HG02642 (cell line): ENCODE measurements around the gene MYBPC1.
"Not testable (repeated sequence)": the region's sequence is repeated elsewhere in the genome, so short reads cannot be mapped to it uniquely, and the experiment has no call there.

Experiments
- ATAC-seq: cut with Tn5 transposase; IDR thresholded peaks from one replicate; pipeline ENCODE4 v1.9.1; 2021; ENCODE audit warnings: mild to moderate bottlenecking; ENCODE audit not compliant: unreplicated experiment, poor library complexity

The MYBPC1 gene

GRCh38 chr12:101648195-101648594, 53.4 kb downstream of the MYBPC1 start:
- no peak for ATAC-seq

GRCh38 chr12:101650346-101651117, 55.8 kb downstream of the MYBPC1 start:
- no peak for ATAC-seq

- no peak for ATAC-seq
These were observed 58.3 kb downstream of the MYBPC1 start for GRCh38 chr12:101653030-101653429.

- ATAC-seq = no peak
These were observed 58.7 kb downstream of the MYBPC1 start for GRCh38 chr12:101653503-101653902.

GRCh38 chr12:101654442-101654841, 59.7 kb downstream of the MYBPC1 start:
- no peak for ATAC-seq

- ATAC-seq = no peak
These were observed 60.6 kb downstream of the MYBPC1 start for GRCh38 chr12:101655393-101655792.

- ATAC-seq = not testable (repeated sequence)
These were observed 65.9 kb downstream of the MYBPC1 start for GRCh38 chr12:101660662-101661061.

GRCh38 chr12:101663298-101663697, 68.5 kb downstream of the MYBPC1 start:
- ATAC-seq = no peak

- no peak for ATAC-seq
These were observed 70.2 kb downstream of the MYBPC1 start for GRCh38 chr12:101664992-101665391.

- no peak for ATAC-seq
These were observed 71.4 kb downstream of the MYBPC1 start for GRCh38 chr12:101666052-101666728.

- no peak for ATAC-seq
These were observed 72.8 kb downstream of the MYBPC1 start for GRCh38 chr12:101667591-101667990.

GRCh38 chr12:101670007-101670671, 75.4 kb downstream of the MYBPC1 start:
- ATAC-seq = no peak

- peak; percentile 90 for ATAC-seq
These were observed 76.5 kb downstream of the MYBPC1 start for GRCh38 chr12:101671157-101671791.

GRCh38 chr12:101671833-101672232, 77.1 kb downstream of the MYBPC1 start:
- ATAC-seq = peak; percentile 8

GRCh38 chr12:101675555-101675954, 80.8 kb downstream of the MYBPC1 start:
- ATAC-seq = no peak

GRCh38 chr12:101676497-101676896, 81.7 kb downstream of the MYBPC1 start:
- not testable (repeated sequence) for ATAC-seq

- ATAC-seq = no peak
These were observed 83.3 kb downstream of the MYBPC1 start for GRCh38 chr12:101678081-101678480.

GRCh38 chr12:101680240-101680639, 85.5 kb downstream of the MYBPC1 start:
- ATAC-seq = no peak

- ATAC-seq = no peak
These were observed 85.9 kb downstream of the MYBPC1 start for GRCh38 chr12:101680647-101681046.

- not testable (repeated sequence) for ATAC-seq
These were observed 86.9 kb downstream of the MYBPC1 start for GRCh38 chr12:101681627-101682026.

GRCh38 chr12:101685092-101685491, 90.3 kb downstream of the MYBPC1 start:
- ATAC-seq = no peak
